HCT116 (cell line): ENCODE data around the gene KRTCAP3. TPM values are rescaled to one million over a fixed set of nuclear protein-coding genes. Genes with fewer than 3 reads are reported as not detected.

ENCODE experiments used
- ATAC-seq: fragments of 200-7000 bp; cut with Tn5 transposase; 2 replicates; pipeline ENCODE4 v1.9.1; 2020; ENCODE audit warnings: mild to moderate bottlenecking, moderate library complexity
- BruUV-seq: library from RNA; stranded (reverse); fragments of 400-500 nt; replicated peaks from 2 replicates; lab custom pipeline; 2021; lab: Mats Ljungman, UMichigan
- CTCF ChIA-PET: fragments of 300-600 bp; sonication (Branson Sonifier 250); formaldehyde crosslinking; loops from one replicate; lab custom pipeline; 2021; ENCODE audit warnings: antibody characterized with exemption; lab: Charles Lee
- POLR2A ChIA-PET: fragments of 300-600, 350-600 bp; sonication (Branson Sonifier 250); formaldehyde crosslinking; loops from one replicate; lab custom pipeline; 2021; ENCODE audit warnings: antibody characterized with exemption; lab: Charles Lee
- RAD21 ChIA-PET, 2 experiments: fragments of 300-600 bp; sonication (Branson Sonifier 250); formaldehyde crosslinking; loops; one replicate each; lab custom pipeline; 2023; ENCODE audit warnings: low total read pairs in 2 of 2; ENCODE audit not compliant: uncharacterized antibody in 2 of 2, unreplicated experiment in 2 of 2, low non-redundant PET in 1 of 2; lab: Charles Lee
- DNase-seq: peaks from one replicate; pipeline ENCODE4 v3.0.0-alpha.2; 2010; ENCODE audit warnings: low read depth, low spot score
- H2AFZ ChIP-seq: fragments of 200-600 bp; shearing (Covaris generic), sonication (generic); 2 replicates; pipeline ENCODE4 v1.6.1; 2017; ENCODE audit warnings: low read depth, mixed run types, mixed read lengths, antibody characterized with exemption, low read length; ENCODE audit not compliant: poor library complexity, severe bottlenecking
- H3K27ac ChIP-seq: 2 replicates; pipeline ENCODE4 v1.5.1; 2012; ENCODE audit warnings: low read depth, low read length
- H3K27me3 ChIP-seq: fragments of 200-600 bp; sonication (generic); 2 replicates; pipeline ENCODE4 v1.6.1; 2016; ENCODE audit warnings: mixed run types, low read length, mixed read lengths; ENCODE audit not compliant: insufficient read depth
- H3K36me3 ChIP-seq, 2 experiments: fragments of 200-500 bp in 1 of 2; fragments of 200-600 bp in 1 of 2; sonication (Bioruptor generic) in 1 of 2; sonication (generic) in 1 of 2; 2 replicates each; pipeline versions ENCODE4 v1.5.1 to v1.6.1; 2014 to 2016; ENCODE audit warnings: low read length in 2 of 2, inconsistent platforms in 1 of 2, mixed read lengths in 1 of 2, mixed run types in 1 of 2; ENCODE audit not compliant: insufficient read depth in 2 of 2, control insufficient read depth in 1 of 2
- H3K4me1 ChIP-seq, 2 experiments: fragments of 200-600 bp in 1 of 2; sonication (generic) in 1 of 2; 2 replicates each; pipeline versions ENCODE4 v1.5.1 to v1.6.1; 2012 to 2017; ENCODE audit warnings: low read length in 2 of 2, inconsistent platforms in 1 of 2, mild to moderate bottlenecking in 1 of 2, mixed read lengths in 1 of 2, mixed run types in 1 of 2, moderate library complexity in 1 of 2; ENCODE audit not compliant: insufficient read depth in 2 of 2, control insufficient read depth in 1 of 2
- H3K4me2 ChIP-seq: fragments of 200-600 bp; sonication (generic); 2 replicates; pipeline ENCODE4 v1.6.1; 2017; ENCODE audit warnings: mixed run types, low read length, mixed read lengths
- H3K4me3 ChIP-seq, 2 experiments: fragments of 200-600 bp in 1 of 2; sonication (generic) in 1 of 2; replicated peaks in 1 of 2; 2 replicates each; pipeline ENCODE4 v1.5.1; 2011 to 2016; ENCODE audit warnings: low read length in 2 of 2, control low read depth in 1 of 2, low read depth in 1 of 2, mild to moderate bottlenecking in 1 of 2, mixed read lengths in 1 of 2, mixed run types in 1 of 2
- H3K79me2 ChIP-seq: fragments of 200-600 bp; sonication (generic); 2 replicates; pipeline ENCODE4 v1.6.1; 2017; ENCODE audit warnings: mild to moderate bottlenecking, mixed run types, low read length, moderate library complexity, mixed read lengths; ENCODE audit not compliant: insufficient read depth
- H3K9ac ChIP-seq: fragments of 200-600 bp; sonication (generic); 2 replicates; pipeline ENCODE4 v1.6.1; 2016; ENCODE audit warnings: low read length, mixed read lengths
- H3K9me2 ChIP-seq: fragments of 200-600 bp; sonication (generic), shearing (Covaris generic); 2 replicates; pipeline ENCODE4 v1.6.1; 2017; ENCODE audit warnings: mixed run types, mild to moderate bottlenecking, moderate library complexity; ENCODE audit not compliant: insufficient read depth
- H3K9me3 ChIP-seq, 2 experiments: fragments of 200-500 bp in 1 of 2; fragments of 200-600 bp in 1 of 2; sonication (Bioruptor generic) in 1 of 2; sonication (generic) in 1 of 2; 2 replicates each; pipeline ENCODE4 v1.6.1; 2014 to 2017; ENCODE audit warnings: low read length in 2 of 2, mixed read lengths in 2 of 2, inconsistent platforms in 1 of 2, low read depth in 1 of 2, mild to moderate bottlenecking in 1 of 2, mixed run types in 1 of 2, moderate library complexity in 1 of 2; ENCODE audit not compliant: control insufficient read depth in 1 of 2, insufficient read depth in 1 of 2
- H4K20me1 ChIP-seq: fragments of 200-600 bp; sonication (generic), shearing (Covaris generic); 2 replicates; pipeline ENCODE4 v1.6.1; 2017; ENCODE audit warnings: mixed run types, mild to moderate bottlenecking, moderate library complexity; ENCODE audit not compliant: insufficient read depth
- CEBPB ChIP-seq: IDR thresholded peaks from 2 replicates; pipeline ENCODE4 v1.6.1; 2012; ENCODE audit warnings: low read depth
- EGR1 ChIP-seq: IDR thresholded peaks from 2 replicates; pipeline ENCODE4 v1.6.1; 2012; ENCODE audit warnings: low read depth
- ELF1 ChIP-seq: IDR thresholded peaks from 2 replicates; pipeline ENCODE4 v1.6.1; 2012; ENCODE audit warnings: low read depth, borderline replicate concordance
- EZH2 ChIP-seq: fragments of 200-600 bp; sonication (generic); IDR thresholded peaks from 2 replicates; pipeline ENCODE4 v1.6.1; 2017; ENCODE audit warnings: antibody characterized with exemption, mixed run types
- FOSL1 ChIP-seq: IDR thresholded peaks from 2 replicates; pipeline ENCODE4 v1.6.1; 2012; ENCODE audit warnings: low read depth
- JUND ChIP-seq: IDR thresholded peaks from 2 replicates; pipeline ENCODE4 v1.6.1; 2012
- POLR2A ChIP-seq: IDR thresholded peaks from 2 replicates; pipeline ENCODE4 v1.7.0; 2011; ENCODE audit warnings: borderline replicate concordance; ENCODE audit not compliant: insufficient read depth, insufficient read length; ENCODE audit errors: extremely low read depth
- POLR2AphosphoS5 ChIP-seq: IDR thresholded peaks from 2 replicates; pipeline ENCODE4 v1.6.1; 2011; ENCODE audit warnings: mild to moderate bottlenecking, low read depth, low read length, moderate library complexity
- RAD21 ChIP-seq: IDR thresholded peaks from 2 replicates; pipeline ENCODE4 v1.6.1; 2012; ENCODE audit warnings: low read depth, mild to moderate bottlenecking
- REST ChIP-seq: IDR thresholded peaks from 2 replicates; pipeline ENCODE4 v1.6.1; 2012; ENCODE audit warnings: low read depth
- SIN3A ChIP-seq: IDR thresholded peaks from 2 replicates; pipeline ENCODE4 v1.6.1; 2012; ENCODE audit warnings: low read depth
- ZFX ChIP-seq: fragments of 450-650 bp; IDR thresholded peaks from 2 replicates; pipeline ENCODE4 v1.6.1; 2017
- intact Hi-C: fragments of 100-400 bp; cut with micrococcal nuclease; formaldehyde crosslinking; loops from 2 replicates; pipeline ENCODE4 v1.10.0; 2022
- total RNA-seq: library from RNA; stranded (reverse); gene quantifications from one replicate; pipeline ENCODE4 v1.2.1, GENCODE V29; 2021; ENCODE audit not compliant: unreplicated experiment
- TF ChIP-seq, protein P1 (sequence below): IDR thresholded peaks from 2 replicates; pipeline ENCODE4 v1.6.1; 2012
- TF ChIP-seq, protein P2 (sequence below), 3 experiments: fragments of 200-600 bp in 1 of 3; sonication (generic) in 1 of 3; IDR thresholded peaks in 2 of 3; conservative IDR thresholded peaks in 1 of 3; 2 replicates each; pipeline ENCODE4 v1.5.1; 2012 to 2017; ENCODE audit warnings: low read depth in 2 of 3, low read length in 2 of 3, antibody characterized with exemption in 1 of 3, borderline replicate concordance in 1 of 3, control low read depth in 1 of 3, mild to moderate bottlenecking in 1 of 3, mixed read lengths in 1 of 3, mixed run types in 1 of 3, moderate library complexity in 1 of 3; ENCODE audit not compliant: insufficient read depth in 1 of 3
- TF ChIP-seq, protein P3 (sequence below): IDR thresholded peaks from 2 replicates; pipeline ENCODE4 v1.6.1; 2012

KRTCAP3 gene
- total RNA-seq, 1 experiment from 2014 or later: 65.7 TPM

DNA sequence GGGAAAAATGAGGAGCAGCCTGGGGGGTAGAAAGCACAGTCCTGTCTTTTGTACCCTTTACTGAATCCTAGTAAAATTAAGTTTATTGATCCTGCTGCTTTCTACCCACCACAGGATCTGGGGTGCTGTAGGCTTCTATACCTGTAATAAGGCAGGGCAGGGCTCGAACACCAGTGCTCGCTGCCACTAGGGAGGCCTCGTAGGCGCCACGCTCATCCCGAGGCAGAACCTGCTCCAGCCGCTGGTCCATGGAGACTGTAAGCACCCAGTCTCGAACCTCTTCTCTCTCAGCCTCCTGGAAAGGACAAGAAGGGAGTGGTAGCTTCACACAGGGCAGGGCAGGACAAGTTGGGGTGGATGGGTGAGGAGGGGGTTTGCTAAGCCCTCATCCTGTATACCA is 3.0 kb downstream of the KRTCAP3 start:
- Histone ChIP-seq H3K9ac (no peak overlapping the region), H3K9me3 (no peaks in the 10 kb centered on the region), H3K36me3 (peaks cover 11 to 21% of the 10 kb centered on the region in 2 experiments; a peak in 3 of 4 replicates), H3K9me2 (no peaks in the 10 kb centered on the region), H3K4me1 (peaks cover 2 to 29% of the 10 kb centered on the region in 2 experiments; a peak in 2 of 4 replicates), H4K20me1 (no peaks in the 10 kb centered on the region), H3K4me3 (no peak overlapping the region), H2AFZ (no peak overlapping the region), H3K4me2 (no peak overlapping the region), H3K27me3 (no peaks in the 10 kb centered on the region), H3K79me2 (peaks cover 9% of the 10 kb centered on the region; the same call in 1 of the 2 replicates), H3K27ac (no peak overlapping the region)
- no TSS peak for BruUV-seq
- ChIA-PET CTCF (no interaction called here), POLR2A (no interaction called here), RAD21 (no interaction called here)
- ATAC-seq (no peak), DNase-seq (no peak)
- intact Hi-C loops: loop anchor here (10.0 kb wide), 1 partner anchor 180 kb away; the partner anchor contains the start of genes CCDC121 and GPN1
- TF ChIP-seq ZFX (no peak), ELF1 (no peak)

- H3K27me3 ChIP-seq: no peaks in the 10 kb centered on the region
- H3K9me3 ChIP-seq: no peaks in the 10 kb centered on the region
- ATAC-seq (no peak), DNase-seq (no peak)
- ChIA-PET RAD21 (no interaction called here), CTCF (interaction anchor here (0.8 kb wide), 1 partner anchor 15 kb away, joined by 3 read pairs; no protein-coding TSS in a partner anchor), POLR2A (interaction anchor here (0.9 kb wide), 1 partner anchor 15 kb away, joined by 3 read pairs; no protein-coding TSS in a partner anchor)
- H3K36me3 ChIP-seq: peaks cover 11 to 16% of the 10 kb centered on the region in 2 experiments; a peak in 3 of 4 replicates
- no peak overlapping the region for H2AFZ ChIP-seq
- H3K4me1 ChIP-seq: peaks cover 2 to 29% of the 10 kb centered on the region in 2 experiments; a peak in 2 of 4 replicates
- no peaks in the 10 kb centered on the region for H3K9me2 ChIP-seq
- H3K4me3 ChIP-seq: no peak overlapping the region
- intact Hi-C loops: loop anchor here (10.0 kb wide), 1 partner anchor 179 kb away; the partner anchor contains the start of genes CCDC121 and GPN1
- peak overlapping the region; percentile 32; the same call in 1 of the 2 replicates for H3K4me2 ChIP-seq
- H4K20me1 ChIP-seq: no peaks in the 10 kb centered on the region
- BruUV-seq: no TSS peak
- no peak overlapping the region for H3K9ac ChIP-seq
- H3K79me2 ChIP-seq: peaks cover 9% of the 10 kb centered on the region; the same call in 1 of the 2 replicates
- H3K27ac ChIP-seq: no peak overlapping the region
- no peak for TF ChIP-seq EGR1
- TF ChIP-seq POLR2AphosphoS5: no peak
- TF ChIP-seq JUND: no peak
- no peak for TF ChIP-seq FOSL1
- no peak for TF ChIP-seq ELF1
- TF ChIP-seq ZFX: no peak
- no peak for TF ChIP-seq CEBPB
- no peak for TF ChIP-seq EZH2
- no peak for TF ChIP-seq POLR2A
- no peak for TF ChIP-seq REST
- no peak for TF ChIP-seq SIN3A
- TF ChIP-seq, protein P1, sequence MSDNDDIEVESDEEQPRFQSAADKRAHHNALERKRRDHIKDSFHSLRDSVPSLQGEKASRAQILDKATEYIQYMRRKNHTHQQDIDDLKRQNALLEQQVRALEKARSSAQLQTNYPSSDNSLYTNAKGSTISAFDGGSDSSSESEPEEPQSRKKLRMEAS: no peak
- TF ChIP-seq RAD21: no peak
- TF ChIP-seq, protein P2, sequence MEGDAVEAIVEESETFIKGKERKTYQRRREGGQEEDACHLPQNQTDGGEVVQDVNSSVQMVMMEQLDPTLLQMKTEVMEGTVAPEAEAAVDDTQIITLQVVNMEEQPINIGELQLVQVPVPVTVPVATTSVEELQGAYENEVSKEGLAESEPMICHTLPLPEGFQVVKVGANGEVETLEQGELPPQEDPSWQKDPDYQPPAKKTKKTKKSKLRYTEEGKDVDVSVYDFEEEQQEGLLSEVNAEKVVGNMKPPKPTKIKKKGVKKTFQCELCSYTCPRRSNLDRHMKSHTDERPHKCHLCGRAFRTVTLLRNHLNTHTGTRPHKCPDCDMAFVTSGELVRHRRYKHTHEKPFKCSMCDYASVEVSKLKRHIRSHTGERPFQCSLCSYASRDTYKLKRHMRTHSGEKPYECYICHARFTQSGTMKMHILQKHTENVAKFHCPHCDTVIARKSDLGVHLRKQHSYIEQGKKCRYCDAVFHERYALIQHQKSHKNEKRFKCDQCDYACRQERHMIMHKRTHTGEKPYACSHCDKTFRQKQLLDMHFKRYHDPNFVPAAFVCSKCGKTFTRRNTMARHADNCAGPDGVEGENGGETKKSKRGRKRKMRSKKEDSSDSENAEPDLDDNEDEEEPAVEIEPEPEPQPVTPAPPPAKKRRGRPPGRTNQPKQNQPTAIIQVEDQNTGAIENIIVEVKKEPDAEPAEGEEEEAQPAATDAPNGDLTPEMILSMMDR (IDR thresholded peaks at IDR 0.05 in 2 of 3, conservative IDR thresholded peaks at IDR 0.05 in 1 of 3; ENCODE audit: borderline replicate concordance in 1 of 3, insufficient read depth in 1 of 3, low read depth in 2 of 3, low read length in 2 of 3): no peak
- TF ChIP-seq, protein P3, sequence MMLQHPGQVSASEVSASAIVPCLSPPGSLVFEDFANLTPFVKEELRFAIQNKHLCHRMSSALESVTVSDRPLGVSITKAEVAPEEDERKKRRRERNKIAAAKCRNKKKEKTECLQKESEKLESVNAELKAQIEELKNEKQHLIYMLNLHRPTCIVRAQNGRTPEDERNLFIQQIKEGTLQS: no peak
Observed at GRCh38 chr2:27445615-27446014, 3.4 kb downstream of the KRTCAP3 start.
